ENCODE measurements around the gene PHACTR1. TPM values are rescaled to one million over a fixed set of nuclear protein-coding genes. Genes with fewer than 3 reads are reported as not detected.

PHACTR1 gene
- total and polyA plus RNA-seq, 2 donors (not counting 1 experiment from before 2014, with no cell fraction given), result 0.60 to 1.2 TPM

- no peak overlapping the region for H3K4me2 ChIP-seq (ENCODE audit: extremely low read depth, insufficient read depth, low read length)
- H3K4me3 ChIP-seq (replicated peaks in 1 of 4; ENCODE audit: control extremely low read depth in 1 of 4, insufficient read depth in 1 of 4, low read depth in 3 of 4, low read length in 4 of 4), result no peak overlapping the region
- no peaks in the 10 kb centered on the region for H3K36me3 ChIP-seq (ENCODE audit: control insufficient read depth, insufficient read depth, low read length)
- DNase-seq (ENCODE audit: low read depth in 2 of 2), result no peak
- no peak overlapping the region for H3K27ac ChIP-seq (ENCODE audit: insufficient read depth, low read length)
- H3K9ac ChIP-seq (ENCODE audit: insufficient read depth, low read length), result no peak overlapping the region
- no peak for TF ChIP-seq EZH2 (IDR thresholded peaks at IDR 0.05; ENCODE audit: low read length, missing control alignments)
- no peak for TF ChIP-seq CTCF (conservative IDR thresholded peaks at IDR 0.05 in 1 of 2, IDR thresholded peaks at IDR 0.05 in 1 of 2; ENCODE audit: low read depth in 1 of 2, low read length in 2 of 2)
- H3K9me3 ChIP-seq (ENCODE audit: control insufficient read depth, insufficient read depth, low read depth, low read length), result no peaks in the 10 kb centered on the region
- no peaks in the 10 kb centered on the region for H3K27me3 ChIP-seq (ENCODE audit: control insufficient read depth, insufficient read depth, low read length)
- peaks cover 3% of the 10 kb centered on the region for H3K4me1 ChIP-seq (ENCODE audit: control insufficient read depth, extremely low read depth, insufficient read depth, low read length)
- no peaks in the 10 kb centered on the region for H3K79me2 ChIP-seq (ENCODE audit: control insufficient read depth, insufficient read depth, low read length)
- H4K20me1 ChIP-seq (ENCODE audit: control insufficient read depth, extremely low read depth, insufficient read depth, low read length), result no peaks in the 10 kb centered on the region
- H2AFZ ChIP-seq (ENCODE audit: low read length), result no peak overlapping the region
These were observed 562.4 kb downstream of the PHACTR1 start for GRCh38 chr6:13278991-13279390.

- Histone ChIP-seq H3K27me3 (ENCODE audit: control insufficient read depth, insufficient read depth, low read length) (no peaks in the 10 kb centered on the region), H3K27ac (ENCODE audit: insufficient read depth, low read length) (no peak overlapping the region), H3K9me3 (ENCODE audit: control insufficient read depth, insufficient read depth, low read depth, low read length) (no peaks in the 10 kb centered on the region), H4K20me1 (ENCODE audit: control insufficient read depth, extremely low read depth, insufficient read depth, low read length) (no peaks in the 10 kb centered on the region), H2AFZ (ENCODE audit: low read length) (no peak overlapping the region), H3K36me3 (ENCODE audit: control insufficient read depth, insufficient read depth, low read length) (no peaks in the 10 kb centered on the region), H3K9ac (ENCODE audit: insufficient read depth, low read length) (no peak overlapping the region), H3K4me2 (ENCODE audit: extremely low read depth, insufficient read depth, low read length) (no peak overlapping the region), H3K4me3 (replicated peaks in 1 of 4; ENCODE audit: control extremely low read depth in 1 of 4, insufficient read depth in 1 of 4, low read depth in 3 of 4, low read length in 4 of 4) (no peak overlapping the region), H3K79me2 (ENCODE audit: control insufficient read depth, insufficient read depth, low read length) (no peaks in the 10 kb centered on the region), H3K4me1 (ENCODE audit: control insufficient read depth, extremely low read depth, insufficient read depth, low read length) (peaks cover 3% of the 10 kb centered on the region)
- no peak for DNase-seq (ENCODE audit: low read depth in 2 of 2)
- TF ChIP-seq CTCF (conservative IDR thresholded peaks at IDR 0.05 in 1 of 2, IDR thresholded peaks at IDR 0.05 in 1 of 2; ENCODE audit: low read depth in 1 of 2, low read length in 2 of 2) (no peak), EZH2 (IDR thresholded peaks at IDR 0.05; ENCODE audit: low read length, missing control alignments) (no peak)
These were observed 563.7 kb downstream of the PHACTR1 start for GRCh38 chr6:13280254-13280653.

GRCh38 chr6:13281686-13282085, 565.1 kb downstream of the PHACTR1 start:
- H3K9ac ChIP-seq (ENCODE audit: insufficient read depth, low read length), result no peak overlapping the region
- no peak overlapping the region for H3K4me2 ChIP-seq (ENCODE audit: extremely low read depth, insufficient read depth, low read length)
- no peaks in the 10 kb centered on the region for H3K36me3 ChIP-seq (ENCODE audit: control insufficient read depth, insufficient read depth, low read length)
- no peak for DNase-seq (ENCODE audit: low read depth in 2 of 2)
- peaks cover 3% of the 10 kb centered on the region for H3K4me1 ChIP-seq (ENCODE audit: control insufficient read depth, extremely low read depth, insufficient read depth, low read length)
- no peaks in the 10 kb centered on the region for H3K27me3 ChIP-seq (ENCODE audit: control insufficient read depth, insufficient read depth, low read length)
- H2AFZ ChIP-seq (ENCODE audit: low read length), result no peak overlapping the region
- TF ChIP-seq CTCF (conservative IDR thresholded peaks at IDR 0.05 in 1 of 2, IDR thresholded peaks at IDR 0.05 in 1 of 2; ENCODE audit: low read depth in 1 of 2, low read length in 2 of 2) (no peak), EZH2 (IDR thresholded peaks at IDR 0.05; ENCODE audit: low read length, missing control alignments) (no peak)
- H3K9me3 ChIP-seq (ENCODE audit: control insufficient read depth, insufficient read depth, low read depth, low read length), result no peaks in the 10 kb centered on the region
- H3K27ac ChIP-seq (ENCODE audit: insufficient read depth, low read length), result no peak overlapping the region
- H3K79me2 ChIP-seq (ENCODE audit: control insufficient read depth, insufficient read depth, low read length), result no peaks in the 10 kb centered on the region
- H3K4me3 ChIP-seq (replicated peaks in 1 of 4; ENCODE audit: control extremely low read depth in 1 of 4, insufficient read depth in 1 of 4, low read depth in 3 of 4, low read length in 4 of 4), result no peak overlapping the region
- no peaks in the 10 kb centered on the region for H4K20me1 ChIP-seq (ENCODE audit: control insufficient read depth, extremely low read depth, insufficient read depth, low read length)

Data from fibroblast of lung (primary cell).